ENCODE results near the gene MAN1A1.

GRCh38 chr6:119308048-119308570 is 41.5 kb downstream of the MAN1A1 start:
- TF ChIP-seq CTCF (conservative IDR thresholded peaks at IDR 0.05; ENCODE audit: low read depth in 2 of 2) (no peak), JUNB (IDR thresholded peaks at IDR 0.05; ENCODE audit: unreplicated experiment) (no peak), POLR2AphosphoS5 (IDR thresholded peaks at IDR 0.05; ENCODE audit: low read depth) (no peak), REST (IDR thresholded peaks at IDR 0.05; ENCODE audit: unreplicated experiment) (no peak), EZH2 (IDR thresholded peaks at IDR 0.05; ENCODE audit: low read depth, unreplicated experiment) (no peak), NANOG (IDR thresholded peaks at IDR 0.05; ENCODE audit: borderline replicate concordance) (no peak)
